NCI-H1694 treated with DMSO at 0.1 percent for 48 hours (cell line): ENCODE results near the gene CAPN10.
A peak's percentile ranks its signal among the peaks of the same experiment; 100 is the strongest.

Source experiments
- DNase-seq: peaks from one replicate; lab custom pipeline; 2025; lab: John Stamatoyannopoulos, UW

CAPN10 gene

GRCh38 chr2:240638512-240639160, 52.1 kb downstream of the CAPN10 start:
- no peak for DNase-seq

- no peak for DNase-seq
Measured at GRCh38 chr2:240639566-240639965, 53.0 kb downstream of the CAPN10 start.

- peak; percentile 41 for DNase-seq
Measured at GRCh38 chr2:240640939-240641338, 54.4 kb downstream of the CAPN10 start.

- no peak for DNase-seq
Measured at GRCh38 chr2:240642061-240642805, 55.7 kb downstream of the CAPN10 start.

GRCh38 chr2:240642806-240643092, 56.2 kb downstream of the CAPN10 start:
- no peak for DNase-seq

GRCh38 chr2:240643093-240643810, 56.7 kb downstream of the CAPN10 start:
- no peak for DNase-seq

- DNase-seq, result no peak
Measured at GRCh38 chr2:240643811-240644150, 57.2 kb downstream of the CAPN10 start.

GRCh38 chr2:240644171-240644651, 57.7 kb downstream of the CAPN10 start:
- no peak for DNase-seq

GRCh38 chr2:240644859-240645301, 58.3 kb downstream of the CAPN10 start:
- DNase-seq, result no peak

- DNase-seq, result no peak
Measured at GRCh38 chr2:240645346-240645745, 58.8 kb downstream of the CAPN10 start.

GRCh38 chr2:240645801-240646175, 59.3 kb downstream of the CAPN10 start:
- DNase-seq, result no peak

GRCh38 chr2:240646176-240646899, 59.8 kb downstream of the CAPN10 start:
- DNase-seq, result no peak

GRCh38 chr2:240646900-240647502, 60.5 kb downstream of the CAPN10 start:
- no peak for DNase-seq

GRCh38 chr2:240647503-240648154, 61.1 kb downstream of the CAPN10 start:
- no peak for DNase-seq

GRCh38 chr2:240648155-240648649, 61.7 kb downstream of the CAPN10 start:
- no peak for DNase-seq
